Neural progenitor cell (in vitro differentiated cells): ENCODE data around the gene FOXN4. TPM values are rescaled to one million over a fixed set of nuclear protein-coding genes. Genes with fewer than 3 reads are reported as not detected.

ENCODE experiments used
- DNase-seq: peaks from one replicate; pipeline ENCODE4 v3.0.0-alpha.2; 2016; ENCODE audit warnings: low spot score
- H2AFZ ChIP-seq: fragments of 200-600 bp; sonication (generic); replicated peaks from 2 replicates; pipeline ENCODE4 v1.6.1; 2016; ENCODE audit warnings: antibody characterized with exemption
- H3F3A ChIP-seq: fragments of 200-600 bp; sonication (generic); 2 replicates; pipeline ENCODE4 v1.6.1; 2016; ENCODE audit warnings: antibody characterized with exemption, low read depth
- H3K27ac ChIP-seq: fragments of 200-600 bp; sonication (generic); 2 replicates; pipeline ENCODE4 v1.5.1; 2016; ENCODE audit warnings: mild to moderate bottlenecking
- H3K27me3 ChIP-seq: fragments of 200-600 bp; sonication (generic); 2 replicates; pipeline ENCODE4 v1.6.1; 2016; ENCODE audit warnings: mild to moderate bottlenecking, moderate library complexity
- H3K36me3 ChIP-seq: fragments of 200-600 bp; sonication (generic); 2 replicates; pipeline ENCODE4 v1.5.1; 2016
- H3K4me1 ChIP-seq: fragments of 200-600 bp; sonication (generic); 2 replicates; pipeline ENCODE4 v1.6.1; 2016; ENCODE audit warnings: mixed run types
- H3K4me2 ChIP-seq: fragments of 200-600 bp; sonication (generic); 2 replicates; pipeline ENCODE4 v1.6.1; 2016
- H3K4me3 ChIP-seq: fragments of 200-600 bp; sonication (generic); 2 replicates; pipeline ENCODE4 v1.5.1; 2016
- H3K79me2 ChIP-seq: fragments of 200-600 bp; sonication (generic); 2 replicates; pipeline ENCODE4 v1.6.1; 2016; ENCODE audit warnings: low read depth
- H3K9ac ChIP-seq: fragments of 200-600 bp; sonication (generic); 2 replicates; pipeline ENCODE4 v1.6.1; 2016
- H3K9me3 ChIP-seq: fragments of 200-600 bp; sonication (generic); 2 replicates; pipeline ENCODE4 v1.5.1; 2016; ENCODE audit warnings: low read depth
- H4K20me1 ChIP-seq: fragments of 200-600 bp; sonication (generic); 2 replicates; pipeline ENCODE4 v1.6.1; 2016; ENCODE audit warnings: low read depth
- H3K27ac Mint-ChIP-seq: 3 replicates; pipeline ENCODE4 v1.8.0; 2021; ENCODE audit warnings: mixed read lengths
- H3K27me3 Mint-ChIP-seq: 2 replicates; pipeline ENCODE4 v1.8.0; 2022; ENCODE audit warnings: low read depth, mild to moderate bottlenecking, inconsistent platforms, moderate library complexity, mixed read lengths; ENCODE audit not compliant: insufficient read depth
- H3K36me3 Mint-ChIP-seq: 3 replicates; pipeline ENCODE4 v1.8.0; 2021; ENCODE audit warnings: mixed read lengths
- H3K4me1 Mint-ChIP-seq: 3 replicates; pipeline ENCODE4 v1.8.0; 2021; ENCODE audit warnings: mixed read lengths
- H3K4me3 Mint-ChIP-seq: 3 replicates; pipeline ENCODE4 v1.8.0; 2021; ENCODE audit warnings: mild to moderate bottlenecking, moderate library complexity, mixed read lengths
- H3K9me3 Mint-ChIP-seq: 3 replicates; pipeline ENCODE4 v1.8.0; 2020; ENCODE audit warnings: mixed read lengths
- CTCF ChIP-seq: fragments of 200-600 bp; sonication (generic); IDR thresholded peaks from 2 replicates; pipeline ENCODE4 v1.5.1; 2017; ENCODE audit warnings: antibody characterized with exemption, mild to moderate bottlenecking
- EZH2 ChIP-seq: fragments of 200-600 bp; sonication (generic); IDR thresholded peaks from 2 replicates; pipeline ENCODE4 v1.6.1; 2017; ENCODE audit warnings: antibody characterized with exemption, mild to moderate bottlenecking, moderate library complexity
- EZH2phosphoT487 ChIP-seq: fragments of 200-600 bp; sonication (generic); IDR thresholded peaks from 2 replicates; pipeline ENCODE4 v1.6.1; 2017; ENCODE audit warnings: antibody characterized with exemption
- total RNA-seq: library from RNA; depleted of rRNA; stranded (reverse); fragments of >200 nt; gene quantifications from 2 replicates; pipeline ENCODE4 v1.2.3, GENCODE V29; 2015; ENCODE audit warnings: low replicate concordance

FOXN4 gene
- total RNA-seq, 1 donor from 2014 or later: not detected

- H3K79me2 ChIP-seq: no peaks in the 10 kb centered on the region
- no peak overlapping the region for H2AFZ ChIP-seq
- Mint-ChIP-seq H3K27ac (no peak overlapping the region), H3K27me3 (no peaks in the 10 kb centered on the region), H3K4me1 (no peaks in the 10 kb centered on the region), H3K9me3 (no peaks in the 10 kb centered on the region), H3K4me3 (no peak overlapping the region), H3K36me3 (peaks cover 5% of the 10 kb centered on the region)
- no peaks in the 10 kb centered on the region for H3K36me3 ChIP-seq
- no peaks in the 10 kb centered on the region for H3F3A ChIP-seq
- no peak overlapping the region for H3K9ac ChIP-seq
- no peak for TF ChIP-seq EZH2
- no peak for TF ChIP-seq CTCF
- no peak for TF ChIP-seq EZH2phosphoT487
- no peaks in the 10 kb centered on the region for H4K20me1 ChIP-seq
- no peak overlapping the region for H3K27ac ChIP-seq
- H3K4me1 ChIP-seq: no peaks in the 10 kb centered on the region
- H3K4me3 ChIP-seq: no peak overlapping the region
- H3K27me3 ChIP-seq: no peaks in the 10 kb centered on the region
- no peak overlapping the region for H3K4me2 ChIP-seq
- no peaks in the 10 kb centered on the region for H3K9me3 ChIP-seq
- no peak for DNase-seq
Measured at GRCh38 chr12:109261939-109262338, 47.1 kb downstream of the FOXN4 start.

GRCh38 chr12:109261087-109261486, 48.0 kb downstream of the FOXN4 start:
- Histone ChIP-seq H3K4me2 (no peak overlapping the region), H4K20me1 (no peaks in the 10 kb centered on the region), H3K27ac (no peak overlapping the region), H3K79me2 (no peaks in the 10 kb centered on the region), H3K4me3 (no peak overlapping the region), H3K9me3 (no peaks in the 10 kb centered on the region), H3F3A (no peaks in the 10 kb centered on the region), H3K36me3 (no peaks in the 10 kb centered on the region), H3K27me3 (no peaks in the 10 kb centered on the region), H3K9ac (no peak overlapping the region), H3K4me1 (no peaks in the 10 kb centered on the region), H2AFZ (no peak overlapping the region)
- Mint-ChIP-seq H3K36me3 (peaks cover 5% of the 10 kb centered on the region), H3K27ac (no peak overlapping the region), H3K4me1 (no peaks in the 10 kb centered on the region), H3K4me3 (no peak overlapping the region), H3K9me3 (no peaks in the 10 kb centered on the region), H3K27me3 (no peaks in the 10 kb centered on the region)
- DNase-seq: no peak
- TF ChIP-seq CTCF (no peak), EZH2phosphoT487 (no peak), EZH2 (no peak)

GRCh38 chr12:109259545-109259895, 49.6 kb downstream of the FOXN4 start:
- TF ChIP-seq EZH2phosphoT487: no peak
- no peak for TF ChIP-seq EZH2
- TF ChIP-seq CTCF: no peak
- Mint-ChIP-seq H3K4me1 (no peaks in the 10 kb centered on the region), H3K27me3 (no peaks in the 10 kb centered on the region), H3K9me3 (peaks cover 2% of the 10 kb centered on the region), H3K27ac (no peak overlapping the region), H3K36me3 (peaks cover 8% of the 10 kb centered on the region), H3K4me3 (no peak overlapping the region)
- no peaks in the 10 kb centered on the region for H3K27me3 ChIP-seq
- H3K27ac ChIP-seq: no peak overlapping the region
- no peak overlapping the region for H3K4me3 ChIP-seq
- H3K79me2 ChIP-seq: no peaks in the 10 kb centered on the region
- no peak overlapping the region for H3K4me2 ChIP-seq
- no peaks in the 10 kb centered on the region for H3F3A ChIP-seq
- no peaks in the 10 kb centered on the region for H4K20me1 ChIP-seq
- no peak overlapping the region for H3K9ac ChIP-seq
- H3K4me1 ChIP-seq: no peaks in the 10 kb centered on the region
- DNase-seq: no peak
- no peaks in the 10 kb centered on the region for H3K36me3 ChIP-seq
- H2AFZ ChIP-seq: no peak overlapping the region
- no peaks in the 10 kb centered on the region for H3K9me3 ChIP-seq
